Smooth muscle cell (in vitro differentiated cells): Measurements from ENCODE around the gene RBPJL. TPM values are rescaled to one million over a fixed set of nuclear protein-coding genes. Genes with fewer than 3 reads are reported as not detected.
A peak's percentile ranks its signal among the peaks of the same experiment; 100 is the strongest.

ENCODE experiments used
- DNase-seq: peaks from one replicate; lab custom pipeline; 2025; ENCODE audit not compliant: unreplicated experiment; lab: John Stamatoyannopoulos, UW
- H2AFZ ChIP-seq: fragments of 200-600 bp; sonication (generic); 2 replicates; pipeline ENCODE4 v1.6.0; 2016; ENCODE audit warnings: antibody characterized with exemption, low read depth, mild to moderate bottlenecking
- H3F3A ChIP-seq: fragments of 200-600 bp; sonication (generic); 2 replicates; pipeline ENCODE4 v1.6.0; 2017; ENCODE audit warnings: antibody characterized with exemption, low read depth
- H3K27ac ChIP-seq: fragments of 200-600 bp; sonication (generic); 2 replicates; pipeline ENCODE4 v1.5.1; 2016; ENCODE audit warnings: low read depth, mild to moderate bottlenecking
- H3K27me3 ChIP-seq: fragments of 200-600 bp; sonication (generic); 2 replicates; pipeline ENCODE4 v1.6.1; 2016; ENCODE audit warnings: low read depth, mild to moderate bottlenecking
- H3K36me3 ChIP-seq: fragments of 200-600 bp; sonication (generic); 2 replicates; pipeline ENCODE4 v1.5.1; 2016; ENCODE audit warnings: low read depth
- H3K4me1 ChIP-seq: fragments of 200-600 bp; sonication (generic); 2 replicates; pipeline ENCODE4 v1.5.1; 2016; ENCODE audit warnings: low read depth
- H3K4me2 ChIP-seq: fragments of 200-600 bp; sonication (generic); 2 replicates; pipeline ENCODE4 v1.6.0; 2016; ENCODE audit warnings: mild to moderate bottlenecking
- H3K4me3 ChIP-seq: fragments of 200-600 bp; sonication (generic); 2 replicates; pipeline ENCODE4 v1.5.1; 2016; ENCODE audit warnings: mild to moderate bottlenecking
- H3K79me2 ChIP-seq: fragments of 200-600 bp; sonication (generic); 2 replicates; pipeline ENCODE4 v1.6.0; 2016; ENCODE audit warnings: low read depth, mild to moderate bottlenecking
- H3K9ac ChIP-seq: fragments of 200-600 bp; sonication (generic); 2 replicates; pipeline ENCODE4 v1.6.0; 2016; ENCODE audit warnings: low read depth
- H3K9me3 ChIP-seq: fragments of 200-600 bp; sonication (generic); replicated peaks from 2 replicates; pipeline ENCODE4 v1.5.1; 2016; ENCODE audit warnings: low read depth
- H4K20me1 ChIP-seq: fragments of 200-600 bp; sonication (generic); 2 replicates; pipeline ENCODE4 v1.6.0; 2016; ENCODE audit warnings: low read depth
- WGBS: methylation state at CpG from one replicate; pipeline ENCODE4 v1.1.7; 2016; ENCODE audit warnings: low lambda C conversion rate; 5-methylcytosine and 5-hydroxymethylcytosine counted together
- polyA plus RNA-seq: library from polyadenylated mRNA; unstranded; fragments of >200 nt; fragmentation: Nextera tagmentation; extraction: Ambion mirVana; gene quantifications from 2 replicates; pipeline ENCODE4 v1.2.1, GENCODE V29; 2016
- total RNA-seq: library from RNA; depleted of rRNA; stranded (reverse); fragments of >200 nt; gene quantifications from 2 replicates; pipeline ENCODE4 v1.2.3, GENCODE V29; 2014
- TF ChIP-seq, protein P1 (sequence below): fragments of 200-600 bp; sonication (generic); IDR thresholded peaks from 2 replicates; pipeline ENCODE4 v1.5.1; 2017; ENCODE audit warnings: borderline replicate concordance, mild to moderate bottlenecking, antibody characterized with exemption; ENCODE audit not compliant: insufficient read depth, poor library complexity, severe bottlenecking

RBPJL gene
- total and polyA plus RNA-seq, 2 experiments from 2014 or later: not detected

DNA sequence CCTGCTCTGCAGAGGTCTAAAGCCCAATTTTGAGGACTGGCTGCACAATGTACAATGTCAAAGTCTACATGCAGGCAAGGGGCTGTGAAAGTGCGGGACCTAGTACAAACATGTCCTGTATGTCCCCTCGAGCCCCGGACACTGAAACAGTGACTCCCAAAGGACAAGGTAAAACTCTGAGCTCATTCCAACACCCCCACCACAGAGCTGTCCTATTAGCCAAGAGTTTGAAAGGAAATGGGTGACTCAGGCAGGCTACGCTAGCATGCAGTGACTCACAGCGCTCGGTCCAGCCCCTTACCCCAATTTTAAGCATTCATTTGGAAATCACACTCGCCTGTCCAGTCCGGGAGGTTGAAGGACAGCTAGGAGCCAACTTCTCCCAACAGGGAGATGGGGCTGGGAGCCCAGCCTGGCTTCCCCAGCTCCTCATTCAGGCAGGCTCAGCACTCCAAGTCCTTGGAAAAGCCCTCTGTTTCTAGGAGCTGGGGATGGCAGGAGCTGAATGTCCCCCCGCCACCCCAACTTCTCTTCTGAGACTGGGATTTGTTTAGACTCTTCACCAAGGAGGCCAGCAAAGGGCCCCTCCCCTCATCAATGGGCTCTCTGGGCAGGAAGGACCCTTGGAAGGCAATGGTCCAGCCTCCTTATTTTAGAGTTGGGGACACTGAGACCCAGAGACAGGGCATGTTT, 37.7 kb downstream of the RBPJL start:
- no peaks in the 10 kb centered on the region for H3K36me3 ChIP-seq
- peaks cover 39% of the 10 kb centered on the region for H4K20me1 ChIP-seq
- H3K9me3 ChIP-seq: no peaks in the 10 kb centered on the region
- peak overlapping the region; percentile 97 for H3K4me2 ChIP-seq
- peak; percentile 27 for DNase-seq
- no peak overlapping the region for H2AFZ ChIP-seq
- peaks cover 69% of the 10 kb centered on the region for H3K4me1 ChIP-seq
- WGBS: 15% methylated on average over 9 of the region's 9 CpGs
- H3K27ac ChIP-seq: peak overlapping the region; percentile 96
- H3K79me2 ChIP-seq: peaks cover 69% of the 10 kb centered on the region
- H3K9ac ChIP-seq: peak overlapping the region; percentile 78
- TF ChIP-seq, protein P1, sequence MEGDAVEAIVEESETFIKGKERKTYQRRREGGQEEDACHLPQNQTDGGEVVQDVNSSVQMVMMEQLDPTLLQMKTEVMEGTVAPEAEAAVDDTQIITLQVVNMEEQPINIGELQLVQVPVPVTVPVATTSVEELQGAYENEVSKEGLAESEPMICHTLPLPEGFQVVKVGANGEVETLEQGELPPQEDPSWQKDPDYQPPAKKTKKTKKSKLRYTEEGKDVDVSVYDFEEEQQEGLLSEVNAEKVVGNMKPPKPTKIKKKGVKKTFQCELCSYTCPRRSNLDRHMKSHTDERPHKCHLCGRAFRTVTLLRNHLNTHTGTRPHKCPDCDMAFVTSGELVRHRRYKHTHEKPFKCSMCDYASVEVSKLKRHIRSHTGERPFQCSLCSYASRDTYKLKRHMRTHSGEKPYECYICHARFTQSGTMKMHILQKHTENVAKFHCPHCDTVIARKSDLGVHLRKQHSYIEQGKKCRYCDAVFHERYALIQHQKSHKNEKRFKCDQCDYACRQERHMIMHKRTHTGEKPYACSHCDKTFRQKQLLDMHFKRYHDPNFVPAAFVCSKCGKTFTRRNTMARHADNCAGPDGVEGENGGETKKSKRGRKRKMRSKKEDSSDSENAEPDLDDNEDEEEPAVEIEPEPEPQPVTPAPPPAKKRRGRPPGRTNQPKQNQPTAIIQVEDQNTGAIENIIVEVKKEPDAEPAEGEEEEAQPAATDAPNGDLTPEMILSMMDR: no peak
- H3K4me3 ChIP-seq: peak overlapping the region; percentile 80
- H3F3A ChIP-seq: peaks cover 45% of the 10 kb centered on the region
- H3K27me3 ChIP-seq: no peaks in the 10 kb centered on the region

DNA sequence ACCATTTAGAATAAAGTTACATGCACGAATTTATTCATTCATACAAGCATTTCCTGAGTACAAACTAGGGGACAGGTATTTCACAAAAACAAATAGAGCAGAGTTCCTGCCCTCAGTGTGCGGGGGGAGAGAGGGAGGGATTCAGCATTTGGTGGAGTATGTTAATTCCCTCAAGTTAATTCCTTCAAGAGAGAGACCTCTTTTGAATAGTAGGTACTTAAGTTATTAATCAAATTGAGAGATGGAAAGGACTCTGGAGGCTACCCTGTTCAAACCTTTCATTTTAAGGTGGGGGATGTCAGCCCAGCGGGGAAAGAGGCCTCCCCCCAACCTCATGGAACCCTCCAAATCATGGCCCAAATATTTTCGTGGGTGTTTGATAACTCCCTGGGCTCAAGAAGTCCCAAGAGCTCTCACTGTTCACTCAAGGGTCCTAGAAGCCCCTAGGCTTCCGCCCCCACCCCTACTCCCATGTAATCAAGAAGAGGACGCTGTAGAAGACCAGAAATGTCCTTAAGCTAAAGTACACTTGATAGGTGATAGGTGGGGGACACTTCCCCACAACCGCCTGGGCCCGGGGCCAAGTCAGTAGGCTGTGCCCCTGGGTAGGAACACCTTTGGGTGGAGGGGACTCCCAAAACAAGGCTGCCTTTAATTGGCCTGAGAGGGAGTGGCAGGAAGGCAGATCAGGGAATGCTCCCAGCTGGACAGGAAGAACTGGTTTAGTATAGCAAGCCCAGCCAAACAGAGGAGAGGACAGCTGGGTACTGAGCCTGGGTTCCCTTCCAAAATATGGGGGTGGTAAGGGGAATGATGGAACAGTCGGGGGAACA, 38.7 kb downstream of the RBPJL start:
- no peak overlapping the region for H2AFZ ChIP-seq
- no peaks in the 10 kb centered on the region for H3K27me3 ChIP-seq
- H3K4me1 ChIP-seq: peaks cover 64% of the 10 kb centered on the region
- peak overlapping the region; percentile 96 for H3K27ac ChIP-seq
- peak overlapping the region; percentile 78 for H3K9ac ChIP-seq
- H3K79me2 ChIP-seq: peaks cover 59% of the 10 kb centered on the region
- peak overlapping the region; percentile 80 for H3K4me3 ChIP-seq
- H3F3A ChIP-seq: peaks cover 47% of the 10 kb centered on the region
- peaks cover 33% of the 10 kb centered on the region for H4K20me1 ChIP-seq
- H3K36me3 ChIP-seq: no peaks in the 10 kb centered on the region
- no peaks in the 10 kb centered on the region for H3K9me3 ChIP-seq
- 55% methylated on average over 9 of the region's 9 CpGs for WGBS
- TF ChIP-seq, protein P1: no peak
- peak overlapping the region; percentile 97 for H3K4me2 ChIP-seq
- DNase-seq: no peak

DNA sequence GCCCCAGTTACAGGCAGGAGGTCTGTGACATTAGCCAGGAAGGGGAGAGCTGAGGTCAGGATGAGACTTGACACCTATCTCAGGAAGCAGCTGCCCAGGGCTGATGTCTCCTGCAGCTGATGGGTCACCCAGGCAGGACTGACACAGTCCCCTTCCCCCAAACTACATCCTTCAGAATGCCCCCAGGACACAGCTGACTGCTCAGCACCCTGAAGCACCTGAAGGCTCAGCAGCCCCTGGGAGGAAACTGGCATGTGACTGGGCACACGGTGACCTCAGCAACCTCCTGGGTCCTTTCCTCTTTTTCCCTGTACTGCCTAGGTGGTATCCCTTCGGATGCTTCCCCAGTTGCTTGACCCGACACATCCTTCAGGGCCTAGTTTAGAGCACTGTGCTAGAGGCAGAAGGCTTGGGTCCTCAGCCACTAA, 39.7 kb downstream of the RBPJL start:
- peaks cover 54% of the 10 kb centered on the region for H3K4me1 ChIP-seq

More for the DNA sequence above, 39.7 kb downstream of the RBPJL start:
- Histone ChIP-seq H4K20me1 (peaks cover 26% of the 10 kb centered on the region), H3K4me2 (peak overlapping the region; percentile 97), H3K27me3 (no peaks in the 10 kb centered on the region), H3K9me3 (no peaks in the 10 kb centered on the region), H3K79me2 (peaks cover 51% of the 10 kb centered on the region), H3F3A (peaks cover 42% of the 10 kb centered on the region), H2AFZ (no peak overlapping the region), H3K36me3 (no peaks in the 10 kb centered on the region), H3K4me3 (peak overlapping the region; percentile 80), H3K27ac (peak overlapping the region; percentile 96), H3K9ac (peak overlapping the region; percentile 88)
- WGBS: 46% methylated on average over 3 of the region's 3 CpGs
- TF ChIP-seq, protein P1: no peak
- DNase-seq: no peak
